DND-41 (cell line): Measurements from ENCODE around the gene IL1RAP.

Experiments
- ATAC-seq: fragments of 200-7000 bp; cut with Tn5 transposase; 3 replicates; pipeline ENCODE4 v1.9.1; 2021; ENCODE audit warnings: low read depth; ENCODE audit not compliant: insufficient read depth
- DNase-seq: peaks from one replicate; pipeline ENCODE4 v3.0.0-alpha.2; 2020
- H2AFZ ChIP-seq: 2 replicates; pipeline ENCODE4 v1.6.0; 2012; ENCODE audit warnings: low read depth, low read length
- H3K27ac ChIP-seq: 2 replicates; pipeline ENCODE4 v1.5.1; 2012; ENCODE audit warnings: low read length, inconsistent platforms
- H3K27me3 ChIP-seq: fragments of 200-600 bp; sonication (generic); 2 replicates; pipeline ENCODE4 v1.6.0; 2012; ENCODE audit warnings: low read length, mild to moderate bottlenecking, inconsistent platforms; ENCODE audit not compliant: insufficient read depth, poor library complexity
- H3K36me3 ChIP-seq: 2 replicates; pipeline ENCODE4 v1.5.1; 2012; ENCODE audit warnings: low read length, inconsistent platforms; ENCODE audit not compliant: insufficient read depth
- H3K4me1 ChIP-seq: 2 replicates; pipeline ENCODE4 v1.5.1; 2012; ENCODE audit warnings: mild to moderate bottlenecking, low read length; ENCODE audit not compliant: insufficient read depth
- H3K4me2 ChIP-seq: 2 replicates; pipeline ENCODE4 v1.6.0; 2012; ENCODE audit warnings: mild to moderate bottlenecking, moderate library complexity, low read length, inconsistent platforms; ENCODE audit not compliant: insufficient read depth
- H3K4me3 ChIP-seq, 2 experiments: fragments of 200-600 bp in 1 of 2; shearing (Covaris generic) in 1 of 2; 2 replicates each; pipeline ENCODE4 v1.5.1; 2012 to 2016; ENCODE audit warnings: inconsistent platforms in 2 of 2, low read length in 2 of 2, mild to moderate bottlenecking in 2 of 2, low read depth in 1 of 2, moderate library complexity in 1 of 2
- H3K79me2 ChIP-seq: 2 replicates; pipeline ENCODE4 v1.6.0; 2012; ENCODE audit warnings: low read length, inconsistent platforms; ENCODE audit not compliant: insufficient read depth
- H3K9ac ChIP-seq: 2 replicates; pipeline ENCODE4 v1.6.0; 2012; ENCODE audit warnings: low read depth, mild to moderate bottlenecking, inconsistent platforms, low read length, moderate library complexity
- H3K9me3 ChIP-seq: 2 replicates; pipeline ENCODE4 v1.5.1; 2012; ENCODE audit warnings: low read length, moderate library complexity, mild to moderate bottlenecking, inconsistent platforms; ENCODE audit not compliant: insufficient read depth, severe bottlenecking
- H4K20me1 ChIP-seq: 2 replicates; pipeline ENCODE4 v1.6.0; 2012; ENCODE audit warnings: low read length; ENCODE audit not compliant: insufficient read depth
- CTCF ChIP-seq: IDR thresholded peaks from 2 replicates; pipeline ENCODE4 v1.5.1; 2012; ENCODE audit warnings: borderline replicate concordance, low read length, moderate library complexity, mild to moderate bottlenecking; ENCODE audit not compliant: poor library complexity, severe bottlenecking; ENCODE audit errors: extremely low read depth
- EZH2 ChIP-seq: IDR thresholded peaks from 3 replicates; pipeline ENCODE4 v1.6.1; 2012; ENCODE audit warnings: borderline replicate concordance, low read depth, mild to moderate bottlenecking, moderate library complexity, low read length, inconsistent platforms; ENCODE audit not compliant: severe bottlenecking

The IL1RAP gene

GRCh38 chr3:190589326-190589725, 75.4 kb downstream of the IL1RAP start:
- no peak for DNase-seq
- H3K27me3 ChIP-seq: no peaks in the 10 kb centered on the region
- no peaks in the 10 kb centered on the region for H3K36me3 ChIP-seq
- H3K9me3 ChIP-seq: no peaks in the 10 kb centered on the region
- H3K27ac ChIP-seq: no peak overlapping the region
- H3K4me1 ChIP-seq: peaks cover 10% of the 10 kb centered on the region
- H4K20me1 ChIP-seq: no peaks in the 10 kb centered on the region
- H3K4me3 ChIP-seq: no peak overlapping the region
- no peak overlapping the region for H3K4me2 ChIP-seq
- TF ChIP-seq CTCF (no peak), EZH2 (no peak)
- ATAC-seq: no peak
- no peak overlapping the region for H2AFZ ChIP-seq
- H3K9ac ChIP-seq: no peak overlapping the region
- no peaks in the 10 kb centered on the region; the same call in 1 of the 2 replicates for H3K79me2 ChIP-seq

GRCh38 chr3:190591080-190591479, 77.2 kb downstream of the IL1RAP start:
- ATAC-seq (no peak), DNase-seq (no peak)
- no peak overlapping the region for H3K9ac ChIP-seq
- TF ChIP-seq EZH2 (no peak), CTCF (no peak)
- no peaks in the 10 kb centered on the region for H4K20me1 ChIP-seq
- H3K79me2 ChIP-seq: no peaks in the 10 kb centered on the region; the same call in 1 of the 2 replicates
- no peaks in the 10 kb centered on the region for H3K36me3 ChIP-seq
- H3K4me1 ChIP-seq: peaks cover 6% of the 10 kb centered on the region
- no peak overlapping the region for H3K4me2 ChIP-seq
- H3K9me3 ChIP-seq: no peaks in the 10 kb centered on the region
- no peak overlapping the region for H3K27ac ChIP-seq
- no peaks in the 10 kb centered on the region for H3K27me3 ChIP-seq
- no peak overlapping the region for H3K4me3 ChIP-seq
- H2AFZ ChIP-seq: no peak overlapping the region

GRCh38 chr3:190593075-190593474, 79.2 kb downstream of the IL1RAP start:
- H3K9ac ChIP-seq: no peak overlapping the region
- no peak for DNase-seq
- ATAC-seq: no peak
- no peaks in the 10 kb centered on the region for H3K36me3 ChIP-seq
- no peaks in the 10 kb centered on the region for H4K20me1 ChIP-seq
- no peak for TF ChIP-seq CTCF
- TF ChIP-seq EZH2: no peak
- no peak overlapping the region for H2AFZ ChIP-seq
- H3K4me3 ChIP-seq: no peak overlapping the region
- H3K9me3 ChIP-seq: no peaks in the 10 kb centered on the region
- H3K27ac ChIP-seq: no peak overlapping the region
- H3K4me2 ChIP-seq: no peak overlapping the region
- H3K27me3 ChIP-seq: no peaks in the 10 kb centered on the region
- H3K79me2 ChIP-seq: no peaks in the 10 kb centered on the region; the same call in 1 of the 2 replicates
- H3K4me1 ChIP-seq: no peaks in the 10 kb centered on the region

GRCh38 chr3:190594171-190594570, 80.3 kb downstream of the IL1RAP start:
- no peak overlapping the region for H3K4me2 ChIP-seq
- H3K9me3 ChIP-seq: no peaks in the 10 kb centered on the region
- no peaks in the 10 kb centered on the region for H3K36me3 ChIP-seq
- ATAC-seq (no peak), DNase-seq (no peak)
- no peak overlapping the region for H3K9ac ChIP-seq
- H2AFZ ChIP-seq: no peak overlapping the region
- H3K27me3 ChIP-seq: no peaks in the 10 kb centered on the region
- no peak overlapping the region for H3K4me3 ChIP-seq
- no peaks in the 10 kb centered on the region for H3K4me1 ChIP-seq
- H4K20me1 ChIP-seq: no peaks in the 10 kb centered on the region
- no peak overlapping the region for H3K27ac ChIP-seq
- H3K79me2 ChIP-seq: no peaks in the 10 kb centered on the region; the same call in 1 of the 2 replicates
- TF ChIP-seq CTCF: no peak
- TF ChIP-seq EZH2: no peak
